HG02642 (cell line): Measurements from ENCODE around the gene DTNB.

Experiments used
- ATAC-seq: cut with Tn5 transposase; IDR thresholded peaks from one replicate; pipeline ENCODE4 v1.9.1; 2021; ENCODE audit warnings: mild to moderate bottlenecking; ENCODE audit not compliant: unreplicated experiment, poor library complexity

The DTNB gene

DNA sequence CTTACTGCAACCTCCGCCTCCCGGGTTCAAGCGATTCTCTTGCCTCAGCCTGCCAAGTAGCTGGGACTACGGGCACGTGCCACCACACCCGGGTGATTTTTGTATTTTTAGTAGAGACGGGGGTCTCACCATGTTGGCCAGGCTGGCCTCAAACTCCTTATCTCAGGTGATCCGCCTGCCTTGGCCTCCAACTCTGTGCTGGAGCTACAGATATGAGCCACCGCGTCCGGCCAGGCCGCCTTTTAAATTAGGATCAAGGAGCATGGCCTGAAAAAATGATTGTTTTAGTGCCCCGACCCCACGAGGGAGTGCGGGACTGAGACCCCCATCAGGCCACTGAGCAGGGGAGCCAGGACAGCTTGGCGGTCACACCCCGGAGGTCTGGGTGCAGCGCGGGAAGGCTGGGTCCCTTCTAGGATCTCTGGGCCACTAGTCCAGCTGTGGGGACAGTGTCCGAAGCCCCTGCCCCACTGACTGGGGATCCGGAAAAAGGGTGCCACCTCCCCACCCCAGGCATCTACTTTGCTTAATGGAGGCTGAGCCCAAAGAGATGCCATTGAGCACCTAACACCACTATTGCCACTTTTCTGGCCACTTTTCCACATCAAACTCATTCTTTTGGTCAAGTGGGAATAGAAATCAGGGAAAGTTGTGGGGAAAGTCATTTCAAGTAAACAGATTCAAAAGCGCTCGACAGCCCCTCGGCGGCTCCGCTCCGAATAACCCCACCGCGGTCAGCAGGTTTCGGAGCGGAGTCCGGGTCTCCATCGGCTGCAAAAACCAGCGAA, 311.9 kb downstream of the DTNB start:
- ATAC-seq: no peak

DNA sequence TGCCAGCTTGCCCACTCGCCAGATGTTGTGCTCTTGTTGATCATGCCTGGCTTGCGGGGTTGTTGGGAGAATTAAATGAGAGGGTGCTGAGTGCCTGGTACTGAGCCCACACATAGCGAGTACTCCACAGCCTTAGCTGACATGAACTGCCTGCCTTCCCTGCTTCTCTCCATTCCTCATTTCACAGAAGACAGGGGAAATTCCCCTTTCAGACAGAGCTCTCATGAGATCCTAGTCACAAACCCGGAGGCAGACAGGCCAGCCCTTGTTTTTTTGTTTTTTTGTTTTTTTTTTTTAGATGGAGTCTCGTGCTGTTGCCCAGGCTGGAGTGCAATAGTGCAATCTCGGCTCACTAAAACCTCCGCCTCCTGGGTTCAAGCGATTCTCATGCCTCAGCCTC, 314.5 kb downstream of the DTNB start:
- ATAC-seq: no peak

- no peak for ATAC-seq
Observed at GRCh38 chr2:25358249-25358815, 315.0 kb downstream of the DTNB start.

DNA sequence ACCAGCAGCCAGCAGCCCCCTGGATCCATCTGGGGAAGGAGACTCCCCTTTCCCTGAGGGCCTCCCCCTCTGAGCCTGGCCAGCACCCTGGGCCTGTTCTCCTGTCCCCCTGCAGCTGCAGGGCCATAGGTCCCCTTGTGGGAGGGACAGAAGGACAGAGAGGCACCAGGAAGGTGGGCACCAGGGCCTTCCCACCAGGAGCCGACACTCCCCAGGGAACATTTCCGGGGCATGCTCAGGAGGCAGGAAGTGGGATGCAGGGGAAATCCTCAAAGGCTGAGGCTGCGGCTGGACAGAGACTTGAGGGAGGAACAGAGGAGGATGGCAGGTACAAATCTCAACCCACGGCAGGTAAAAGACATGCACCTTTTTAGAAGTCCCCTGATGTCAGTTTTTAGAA, 317.3 kb downstream of the DTNB start:
- no peak for ATAC-seq

- ATAC-seq: no peak
Observed at GRCh38 chr2:25355270-25355669, 318.1 kb downstream of the DTNB start.

DNA sequence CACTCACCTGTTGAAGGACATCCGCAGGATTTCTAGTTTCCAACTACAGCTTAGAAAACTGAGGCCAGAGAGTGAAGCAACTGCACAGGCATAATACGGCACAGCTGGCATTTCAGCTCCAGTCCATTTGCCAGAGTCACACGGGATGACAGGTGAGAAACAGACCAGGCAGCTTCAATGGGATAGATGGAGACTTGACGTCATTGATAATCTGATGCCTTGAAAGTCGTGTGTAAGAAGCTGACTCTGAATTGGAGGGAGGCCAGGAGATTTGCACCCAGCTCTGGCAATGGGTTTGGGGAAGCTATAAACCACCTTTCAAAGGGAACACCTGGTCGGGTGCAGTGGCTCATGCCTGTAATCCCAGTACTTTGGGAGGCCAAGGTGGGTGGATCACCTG, 319.3 kb downstream of the DTNB start:
- ATAC-seq: no peak

DNA sequence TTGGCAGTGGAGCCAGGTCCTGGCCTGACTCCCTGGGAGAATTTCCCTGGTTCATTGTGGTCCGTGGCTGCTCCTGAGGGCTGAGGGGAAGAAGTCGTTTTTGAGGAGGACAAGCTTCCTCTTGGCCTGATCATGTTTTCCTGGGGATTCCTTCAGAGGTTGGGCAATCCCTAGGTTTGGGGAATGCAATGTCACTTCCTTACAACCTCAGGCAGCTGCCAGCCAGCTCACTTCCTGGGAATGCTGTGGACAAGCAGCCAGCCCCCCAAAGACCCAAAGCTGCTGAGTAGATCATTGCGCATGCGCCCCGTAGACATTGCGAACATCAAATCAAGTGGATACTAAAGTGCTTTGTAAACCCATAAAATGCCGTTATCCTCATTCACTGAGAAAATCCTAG, 324.0 kb downstream of the DTNB start:
- ATAC-seq: no peak

DNA sequence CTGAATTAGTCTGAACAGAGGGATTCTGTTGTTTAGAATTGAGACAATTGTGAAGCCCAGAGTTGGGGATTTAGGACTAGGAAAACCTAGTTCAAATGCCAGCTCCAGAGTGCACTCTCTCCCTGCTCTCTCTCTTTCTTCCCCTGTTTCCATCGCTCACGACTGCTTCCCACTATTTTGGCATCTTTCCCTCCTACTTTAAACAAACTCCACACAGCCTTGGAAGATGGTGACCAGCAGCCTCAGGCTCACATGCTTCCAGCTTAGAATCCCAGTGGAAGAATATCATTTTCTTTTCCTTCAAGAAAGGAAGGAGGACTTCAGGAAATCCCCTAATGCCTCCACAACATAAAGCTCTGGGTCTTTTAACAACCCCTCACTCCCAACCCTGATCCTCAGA, 325.5 kb downstream of the DTNB start:
- no peak for ATAC-seq

- no peak for ATAC-seq
Observed at GRCh38 chr2:25347205-25347815, 326.1 kb downstream of the DTNB start.

GRCh38 chr2:25343187-25343825, 330.1 kb downstream of the DTNB start:
- no peak for ATAC-seq

DNA sequence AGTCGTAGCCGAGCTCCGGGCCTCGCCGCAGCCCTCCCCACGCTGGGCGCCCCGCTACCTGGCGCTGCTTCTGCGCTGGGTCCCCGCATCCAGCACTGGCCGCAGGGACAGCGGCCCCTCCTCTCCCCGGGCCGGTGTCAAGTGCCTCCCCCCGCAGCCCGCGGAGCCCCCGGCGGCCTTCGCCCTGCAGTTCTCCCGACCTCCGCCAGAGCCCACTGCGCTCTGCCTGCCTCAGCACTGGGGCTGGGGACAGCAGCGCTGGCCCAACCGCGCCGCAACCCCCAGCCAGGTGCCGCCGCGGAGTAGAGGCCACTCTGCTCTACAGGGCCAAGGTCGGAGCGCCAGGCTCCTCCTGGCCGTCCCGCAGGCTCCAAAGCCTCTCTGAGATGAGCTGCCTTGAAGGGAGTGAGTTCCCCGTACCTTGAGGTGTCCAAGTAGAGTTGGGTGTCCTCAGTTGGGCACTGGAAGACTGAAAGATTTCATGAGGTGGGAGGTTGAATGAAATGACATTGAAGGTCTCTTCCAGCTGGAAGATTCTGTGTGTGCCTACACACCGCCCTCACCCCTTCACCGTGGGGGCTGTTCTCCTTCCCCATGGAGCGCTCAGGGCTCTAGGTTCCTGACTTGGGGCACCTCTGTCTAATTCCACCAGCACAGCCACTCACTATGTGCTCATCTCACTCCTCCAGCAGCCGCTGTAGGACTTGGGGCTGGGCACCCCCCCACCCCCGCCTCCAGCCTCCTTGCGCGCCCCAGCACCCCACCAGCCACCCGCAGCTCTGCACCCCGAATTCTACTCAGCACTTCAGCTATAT, 330.8 kb downstream of the DTNB start:
- ATAC-seq: peak; percentile 72

DNA sequence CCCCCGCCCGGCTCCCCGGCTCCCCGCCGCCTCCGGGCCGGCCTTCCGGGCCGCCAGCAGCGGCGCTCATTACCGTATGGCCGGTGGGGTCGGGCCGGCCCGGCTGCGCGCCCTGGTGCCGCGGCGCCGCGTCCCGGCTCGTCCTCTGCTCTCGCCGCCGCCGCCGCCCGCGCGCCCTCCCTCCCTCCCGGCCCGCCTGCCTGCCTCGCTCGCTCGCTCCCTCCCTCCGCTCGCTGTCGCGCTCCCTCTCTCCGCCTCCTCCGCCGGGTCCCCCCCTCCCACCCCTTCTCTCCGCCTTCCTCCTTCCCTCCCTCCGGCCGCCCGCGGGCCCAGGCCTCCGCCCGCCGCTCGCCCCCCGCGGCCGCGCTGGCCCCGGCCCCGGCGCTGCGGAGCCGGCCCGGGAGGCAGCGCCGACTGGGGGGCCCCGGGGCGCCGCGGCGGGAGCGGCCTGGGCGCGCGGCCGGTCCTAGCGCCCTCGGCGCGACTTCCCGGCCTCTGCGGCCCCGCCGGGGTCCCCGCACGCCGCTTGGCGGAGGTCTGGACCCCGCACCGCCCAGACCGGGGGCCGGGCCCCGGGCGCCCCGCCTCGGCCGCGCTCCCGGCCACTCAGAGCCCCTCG, 331.5 kb downstream of the DTNB start, which contains the start of gene DNMT3A:
Gene DNMT3A (minus strand): TSS at position 173 of the 619 bp plus-strand sequence. CDS start 27,941 bp downstream, outside the sequence.
- peak; percentile 33 for ATAC-seq

DNA sequence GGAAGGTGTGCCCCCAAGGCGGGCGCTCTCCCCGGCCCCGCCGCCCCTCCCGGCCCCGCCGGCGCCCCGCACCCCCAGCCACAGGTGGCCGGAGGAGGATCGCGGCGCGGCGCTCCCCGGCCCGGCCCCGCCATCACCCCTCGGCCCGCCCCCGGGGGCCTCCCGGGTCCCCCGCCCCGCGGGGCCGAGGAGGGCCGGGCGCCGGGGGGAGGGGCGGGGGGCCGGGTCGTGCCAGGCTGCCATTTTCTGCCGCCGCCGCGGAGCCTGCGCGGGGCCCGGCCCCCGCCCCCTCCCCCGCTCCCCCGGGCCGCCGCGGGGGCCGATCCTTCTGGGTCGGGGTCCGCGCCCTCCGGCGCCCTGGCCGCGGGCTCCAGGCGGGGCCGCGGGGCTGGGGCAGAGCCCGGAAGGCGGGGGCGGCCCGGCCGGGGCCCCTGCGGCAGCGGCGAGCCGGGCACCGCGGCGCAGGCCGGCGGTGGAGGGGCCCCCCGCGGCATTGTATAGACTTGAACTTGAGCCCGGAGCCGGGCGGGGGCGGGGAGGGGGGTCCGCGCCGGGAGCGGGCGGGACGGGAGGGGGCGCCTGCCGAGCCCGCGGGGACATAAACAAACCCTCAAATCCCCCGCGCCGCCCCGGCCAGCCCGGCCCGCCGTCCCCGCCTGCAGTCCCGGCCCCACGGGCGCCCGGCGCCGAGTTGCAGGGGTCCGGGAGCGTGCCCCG, 332.2 kb downstream of the DTNB start:
- peak; percentile 30 for ATAC-seq

DNA sequence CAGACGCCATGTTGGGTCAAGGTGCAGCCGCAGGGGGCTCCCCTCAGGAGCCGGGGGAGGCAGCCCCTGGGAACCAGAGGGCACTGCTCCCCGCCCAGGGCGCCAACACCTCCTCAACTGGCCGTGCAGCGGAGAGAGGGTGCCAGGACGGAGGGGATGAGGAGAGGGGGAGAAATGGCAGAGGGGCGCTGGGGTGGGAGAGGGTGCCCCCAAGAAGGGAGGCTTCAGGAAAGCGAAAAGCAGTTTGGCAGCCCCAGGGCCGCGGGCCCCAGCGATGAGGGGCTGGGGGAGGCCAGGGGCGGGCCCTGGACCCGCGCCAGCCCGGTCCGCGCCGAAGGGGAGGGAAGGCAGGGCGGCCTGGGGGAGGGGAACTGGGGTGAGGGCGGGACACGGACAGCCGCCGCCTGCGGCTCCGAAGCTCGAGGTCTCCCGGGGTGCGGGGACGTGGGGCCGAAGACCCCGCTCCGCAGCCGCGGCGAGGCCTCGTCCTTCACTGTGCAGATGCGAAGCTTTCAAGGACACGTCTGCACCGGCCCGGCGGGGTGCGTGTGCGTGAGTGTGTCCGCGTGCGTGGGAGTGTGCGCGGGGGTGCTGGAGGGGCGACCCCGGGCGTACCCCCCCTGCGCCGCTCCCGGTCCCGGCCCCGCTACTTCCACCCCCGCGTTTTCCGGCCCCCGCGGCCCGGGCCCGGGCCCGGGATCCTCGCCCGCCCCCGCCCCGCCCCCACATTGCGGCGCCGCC, 333.0 kb downstream of the DTNB start:
- ATAC-seq: peak; percentile 1

- ATAC-seq: no peak
Observed at GRCh38 chr2:25339791-25340180, 333.6 kb downstream of the DTNB start.

GRCh38 chr2:25339211-25339674, 334.1 kb downstream of the DTNB start:
- ATAC-seq: no peak

DNA sequence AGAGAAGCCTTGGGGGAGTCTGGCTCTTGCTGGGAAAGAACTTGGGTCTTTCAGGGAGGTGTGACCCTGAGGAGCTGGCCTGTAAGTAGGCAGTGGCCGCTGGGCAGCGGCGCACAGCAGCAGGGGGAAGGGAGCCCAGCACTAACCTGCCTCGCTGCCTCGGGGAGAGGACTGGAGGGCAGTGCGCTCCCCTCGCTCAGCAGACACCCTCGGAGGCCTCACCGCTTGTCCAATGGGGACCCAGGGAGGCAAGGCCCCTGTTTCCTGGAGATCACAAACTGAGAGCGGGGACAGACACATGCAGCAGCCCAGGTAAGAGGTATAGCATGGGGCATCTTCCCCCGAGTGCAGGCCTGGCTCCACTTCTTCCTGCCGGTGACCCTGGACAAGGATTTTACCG, 335.0 kb downstream of the DTNB start:
- no peak for ATAC-seq

- no peak for ATAC-seq
Observed at GRCh38 chr2:25337891-25338290, 335.5 kb downstream of the DTNB start.
